HEK293 (cell line): ENCODE measurements around the gene GLCCI1.

Source experiments
- CTCF ChIA-PET: fragments of 350-600 bp; formaldehyde crosslinking; extraction: SDS; loops from one replicate; lab custom pipeline; 2021; ENCODE audit warnings: antibody characterized with exemption; lab: Yijun Ruan, JAX
- POLR2A ChIA-PET: fragments of 300-600 bp; formaldehyde crosslinking; extraction: SDS; loops from one replicate; lab custom pipeline; 2020; ENCODE audit warnings: antibody characterized with exemption, inconsistent platforms; lab: Yijun Ruan, JAX
- H3K27ac ChIP-seq: fragments of 200-500 bp; sonication (Bioruptor generic); 2 replicates; pipeline ENCODE4 v1.5.1; 2014; ENCODE audit warnings: low read depth, low read length, control low read depth, inconsistent platforms; ENCODE audit errors: extremely low read depth
- H3K36me3 ChIP-seq, 2 experiments: fragments of 200-500 bp in 1 of 2; sonication (Bioruptor generic) in 1 of 2; 1 replicate in 1 of 2; 2 replicates in 1 of 2; pipeline ENCODE4 v1.5.1; 2014 to 2017; ENCODE audit warnings: inconsistent platforms in 2 of 2, low read length in 2 of 2; ENCODE audit not compliant: control insufficient read depth in 2 of 2, insufficient read depth in 1 of 2
- H3K4me1 ChIP-seq: fragments of 200-500 bp; sonication (Bioruptor generic); 2 replicates; pipeline ENCODE4 v1.5.1; 2014; ENCODE audit warnings: mild to moderate bottlenecking, low read length, inconsistent platforms; ENCODE audit not compliant: control insufficient read depth, insufficient read depth
- H3K4me3 ChIP-seq: 2 replicates; pipeline ENCODE4 v1.5.1; 2011; ENCODE audit warnings: low read depth, mild to moderate bottlenecking, control low read depth, low read length, moderate library complexity
- H3K9me3 ChIP-seq: fragments of 200-500 bp; sonication (Bioruptor generic); 2 replicates; pipeline ENCODE4 v1.5.1; 2014; ENCODE audit warnings: low read depth, low read length, inconsistent platforms; ENCODE audit not compliant: control insufficient read depth, insufficient read depth
- OVOL3 ChIP-seq: fragments of 450-650 bp; formaldehyde crosslinking; IDR thresholded peaks from 2 replicates; pipeline ENCODE4 v1.5.1; 2016; ENCODE audit warnings: missing biosample characterization, missing genetic modification characterization
- PRDM10 ChIP-seq: fragments of 450-650 bp; formaldehyde crosslinking; IDR thresholded peaks from 2 replicates; pipeline ENCODE4 v1.5.1; 2016; ENCODE audit warnings: missing biosample characterization, missing genetic modification characterization
- SP2 ChIP-seq: fragments of 450-650 bp; formaldehyde crosslinking; IDR thresholded peaks from 2 replicates; pipeline ENCODE4 v1.5.1; 2016; ENCODE audit warnings: missing biosample characterization, missing genetic modification characterization
- ZBTB1 ChIP-seq: fragments of 450-650 bp; formaldehyde crosslinking; IDR thresholded peaks from 2 replicates; pipeline ENCODE4 v1.5.1; 2016; ENCODE audit warnings: missing biosample characterization, missing genetic modification characterization
- ZNF112 ChIP-seq: fragments of 450-650 bp; formaldehyde crosslinking; IDR thresholded peaks from 2 replicates; pipeline ENCODE4 v1.5.0; 2017; ENCODE audit warnings: missing biosample characterization, missing genetic modification characterization
- ZNF214 ChIP-seq: fragments of 450-650 bp; formaldehyde crosslinking; IDR thresholded peaks from 2 replicates; pipeline ENCODE4 v1.5.1; 2017; ENCODE audit warnings: missing biosample characterization, mild to moderate bottlenecking, missing genetic modification characterization, borderline replicate concordance
- ZNF394 ChIP-seq: fragments of 450-650 bp; formaldehyde crosslinking; IDR thresholded peaks from 2 replicates; pipeline ENCODE4 v1.5.1; 2016; ENCODE audit warnings: missing biosample characterization, missing genetic modification characterization, mild to moderate bottlenecking, moderate library complexity, borderline replicate concordance
- ZNF48 ChIP-seq: fragments of 450-650 bp; formaldehyde crosslinking; IDR thresholded peaks from 2 replicates; pipeline ENCODE4 v1.5.1; 2016; ENCODE audit warnings: missing biosample characterization, missing genetic modification characterization
- ZNF560 ChIP-seq: fragments of 450-650 bp; formaldehyde crosslinking; IDR thresholded peaks from 2 replicates; pipeline ENCODE4 v1.5.1; 2017; ENCODE audit warnings: missing biosample characterization, missing genetic modification characterization, borderline replicate concordance
- ZNF621 ChIP-seq: fragments of 450-650 bp; formaldehyde crosslinking; IDR thresholded peaks from 2 replicates; pipeline ENCODE4 v1.5.1; 2017; ENCODE audit warnings: missing biosample characterization, missing genetic modification characterization
- ZNF707 ChIP-seq: fragments of 450-650 bp; formaldehyde crosslinking; IDR thresholded peaks from 2 replicates; pipeline ENCODE4 v1.5.1; 2016; ENCODE audit warnings: missing biosample characterization, missing genetic modification characterization
- ZNF776 ChIP-seq: fragments of 450-650 bp; formaldehyde crosslinking; IDR thresholded peaks from 2 replicates; pipeline ENCODE4 v1.5.0; 2017; ENCODE audit warnings: missing biosample characterization, missing genetic modification characterization, borderline replicate concordance
- TF ChIP-seq, protein P1 (sequence below): fragments of 450-650 bp; formaldehyde crosslinking; IDR thresholded peaks from 2 replicates; pipeline ENCODE4 v1.5.1; 2016; ENCODE audit warnings: missing biosample characterization, missing genetic modification characterization, low read depth
- TF ChIP-seq, protein P2 (sequence below): fragments of 450-650 bp; formaldehyde crosslinking; IDR thresholded peaks from 2 replicates; pipeline ENCODE4 v1.5.1; 2017; ENCODE audit warnings: missing biosample characterization, missing genetic modification characterization
- TF ChIP-seq, protein P3 (sequence below): fragments of 450-650 bp; formaldehyde crosslinking; IDR thresholded peaks from 2 replicates; pipeline ENCODE4 v1.5.1; 2016; ENCODE audit warnings: missing biosample characterization, missing genetic modification characterization

Gene GLCCI1

GRCh38 chr7:8126601-8127167, 158.1 kb downstream of the GLCCI1 start:
- no peaks in the 10 kb centered on the region for H3K4me1 ChIP-seq
- H3K27ac ChIP-seq = no peak overlapping the region
- no peaks in the 10 kb centered on the region for H3K9me3 ChIP-seq
- H3K4me3 ChIP-seq = no peak overlapping the region
- POLR2A ChIA-PET = no interaction called here
- CTCF ChIA-PET = no interaction called here
- no peaks in the 10 kb centered on the region for H3K36me3 ChIP-seq
- TF ChIP-seq, protein P1, sequence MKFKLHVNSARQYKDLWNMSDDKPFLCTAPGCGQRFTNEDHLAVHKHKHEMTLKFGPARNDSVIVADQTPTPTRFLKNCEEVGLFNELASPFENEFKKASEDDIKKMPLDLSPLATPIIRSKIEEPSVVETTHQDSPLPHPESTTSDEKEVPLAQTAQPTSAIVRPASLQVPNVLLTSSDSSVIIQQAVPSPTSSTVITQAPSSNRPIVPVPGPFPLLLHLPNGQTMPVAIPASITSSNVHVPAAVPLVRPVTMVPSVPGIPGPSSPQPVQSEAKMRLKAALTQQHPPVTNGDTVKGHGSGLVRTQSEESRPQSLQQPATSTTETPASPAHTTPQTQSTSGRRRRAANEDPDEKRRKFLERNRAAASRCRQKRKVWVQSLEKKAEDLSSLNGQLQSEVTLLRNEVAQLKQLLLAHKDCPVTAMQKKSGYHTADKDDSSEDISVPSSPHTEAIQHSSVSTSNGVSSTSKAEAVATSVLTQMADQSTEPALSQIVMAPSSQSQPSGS = no peak
- TF ChIP-seq, protein P2, sequence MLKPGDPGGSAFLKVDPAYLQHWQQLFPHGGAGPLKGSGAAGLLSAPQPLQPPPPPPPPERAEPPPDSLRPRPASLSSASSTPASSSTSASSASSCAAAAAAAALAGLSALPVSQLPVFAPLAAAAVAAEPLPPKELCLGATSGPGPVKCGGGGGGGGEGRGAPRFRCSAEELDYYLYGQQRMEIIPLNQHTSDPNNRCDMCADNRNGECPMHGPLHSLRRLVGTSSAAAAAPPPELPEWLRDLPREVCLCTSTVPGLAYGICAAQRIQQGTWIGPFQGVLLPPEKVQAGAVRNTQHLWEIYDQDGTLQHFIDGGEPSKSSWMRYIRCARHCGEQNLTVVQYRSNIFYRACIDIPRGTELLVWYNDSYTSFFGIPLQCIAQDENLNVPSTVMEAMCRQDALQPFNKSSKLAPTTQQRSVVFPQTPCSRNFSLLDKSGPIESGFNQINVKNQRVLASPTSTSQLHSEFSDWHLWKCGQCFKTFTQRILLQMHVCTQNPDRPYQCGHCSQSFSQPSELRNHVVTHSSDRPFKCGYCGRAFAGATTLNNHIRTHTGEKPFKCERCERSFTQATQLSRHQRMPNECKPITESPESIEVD = peak; percentile 40; the same call in 1 of the 2 replicates
- TF ChIP-seq, all 188 proteins: peak for 1

GRCh38 chr7:8128449-8129317, 160.1 kb downstream of the GLCCI1 start:
- TF ChIP-seq SP2 (tag by site-specific recombination) = no peak
- TF ChIP-seq, protein P3, sequence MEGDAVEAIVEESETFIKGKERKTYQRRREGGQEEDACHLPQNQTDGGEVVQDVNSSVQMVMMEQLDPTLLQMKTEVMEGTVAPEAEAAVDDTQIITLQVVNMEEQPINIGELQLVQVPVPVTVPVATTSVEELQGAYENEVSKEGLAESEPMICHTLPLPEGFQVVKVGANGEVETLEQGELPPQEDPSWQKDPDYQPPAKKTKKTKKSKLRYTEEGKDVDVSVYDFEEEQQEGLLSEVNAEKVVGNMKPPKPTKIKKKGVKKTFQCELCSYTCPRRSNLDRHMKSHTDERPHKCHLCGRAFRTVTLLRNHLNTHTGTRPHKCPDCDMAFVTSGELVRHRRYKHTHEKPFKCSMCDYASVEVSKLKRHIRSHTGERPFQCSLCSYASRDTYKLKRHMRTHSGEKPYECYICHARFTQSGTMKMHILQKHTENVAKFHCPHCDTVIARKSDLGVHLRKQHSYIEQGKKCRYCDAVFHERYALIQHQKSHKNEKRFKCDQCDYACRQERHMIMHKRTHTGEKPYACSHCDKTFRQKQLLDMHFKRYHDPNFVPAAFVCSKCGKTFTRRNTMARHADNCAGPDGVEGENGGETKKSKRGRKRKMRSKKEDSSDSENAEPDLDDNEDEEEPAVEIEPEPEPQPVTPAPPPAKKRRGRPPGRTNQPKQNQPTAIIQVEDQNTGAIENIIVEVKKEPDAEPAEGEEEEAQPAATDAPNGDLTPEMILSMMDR (tag by site-specific recombination) = no peak
- TF ChIP-seq ZNF560 (tag by site-specific recombination) = no peak
- TF ChIP-seq ZNF112 (tag by site-specific recombination) = no peak
- TF ChIP-seq ZNF707 (tag by site-specific recombination) = no peak
- no peak for TF ChIP-seq ZNF776 (tag by site-specific recombination)
- TF ChIP-seq ZNF214 = no peak
- TF ChIP-seq OVOL3 (tag by site-specific recombination) = no peak
- TF ChIP-seq ZNF48 (tag by site-specific recombination) = no peak
- TF ChIP-seq ZBTB1 (tag by site-specific recombination) = no peak
- TF ChIP-seq PRDM10 = no peak
- TF ChIP-seq ZNF394 = no peak
- TF ChIP-seq ZNF621 (tag by site-specific recombination) = no peak
- Histone ChIP-seq H3K4me1 (no peaks in the 10 kb centered on the region), H3K27ac (no peak overlapping the region), H3K9me3 (no peaks in the 10 kb centered on the region), H3K4me3 (no peak overlapping the region), H3K36me3 (no peaks in the 10 kb centered on the region)
- POLR2A ChIA-PET = no interaction called here
- CTCF ChIA-PET = no interaction called here
